NCI-H69 (cell line): ENCODE data around the gene BTBD10.
"Not testable (repeated sequence)": the region's sequence is repeated elsewhere in the genome, so short reads cannot be mapped to it uniquely, and the experiment has no call there.

Experiments used
- DNase-seq: peaks from one replicate; lab custom pipeline; 2025; lab: John Stamatoyannopoulos, UW

The BTBD10 gene

GRCh38 chr11:13440100-13440855 lies 22.7 kb downstream of the BTBD10 start:
- DNase-seq: peak; percentile 70

GRCh38 chr11:13438291-13438690 lies 24.7 kb downstream of the BTBD10 start:
- DNase-seq: no peak

GRCh38 chr11:13436836-13437235 lies 26.2 kb downstream of the BTBD10 start:
- not testable (repeated sequence) for DNase-seq

GRCh38 chr11:13434247-13435205 lies 28.5 kb downstream of the BTBD10 start:
- DNase-seq: peak; percentile 29

- DNase-seq: no peak
Observed at GRCh38 chr11:13433437-13433836, 29.6 kb downstream of the BTBD10 start.

GRCh38 chr11:13429836-13430235 lies 33.2 kb downstream of the BTBD10 start:
- DNase-seq: no peak

- DNase-seq: no peak
Observed at GRCh38 chr11:13429288-13429687, 33.7 kb downstream of the BTBD10 start.

- DNase-seq: no peak
Observed at GRCh38 chr11:13427440-13427839, 35.6 kb downstream of the BTBD10 start.

GRCh38 chr11:13423372-13423771 lies 39.6 kb downstream of the BTBD10 start:
- no peak for DNase-seq

- DNase-seq: no peak
Observed at GRCh38 chr11:13421561-13421960, 41.5 kb downstream of the BTBD10 start.

- DNase-seq: no peak
Observed at GRCh38 chr11:13415201-13415600, 47.8 kb downstream of the BTBD10 start.

- no peak for DNase-seq
Observed at GRCh38 chr11:13405220-13405619, 57.8 kb downstream of the BTBD10 start.

- DNase-seq: not testable (repeated sequence)
Observed at GRCh38 chr11:13398335-13398734, 64.7 kb downstream of the BTBD10 start.

GRCh38 chr11:13391217-13391616 lies 71.8 kb downstream of the BTBD10 start:
- DNase-seq: peak; percentile 47

- DNase-seq: no peak
Observed at GRCh38 chr11:13388741-13389140, 74.3 kb downstream of the BTBD10 start.

GRCh38 chr11:13386567-13386966 lies 76.5 kb downstream of the BTBD10 start:
- no peak for DNase-seq

- peak; percentile 55 for DNase-seq
Observed at GRCh38 chr11:13384908-13385640, 77.9 kb downstream of the BTBD10 start.

GRCh38 chr11:13382751-13383150 lies 80.3 kb downstream of the BTBD10 start:
- DNase-seq: no peak

GRCh38 chr11:13380731-13381130 lies 82.3 kb downstream of the BTBD10 start:
- DNase-seq: no peak

GRCh38 chr11:13378316-13378715 lies 84.7 kb downstream of the BTBD10 start:
- DNase-seq: no peak

GRCh38 chr11:13376838-13377237 lies 86.2 kb downstream of the BTBD10 start:
- DNase-seq: no peak

- no peak for DNase-seq
Observed at GRCh38 chr11:13376402-13376801, 86.6 kb downstream of the BTBD10 start.
